COLO668 (cell line): ENCODE data around the gene TMEM69.
"Not testable (repeated sequence)": the region's sequence is repeated elsewhere in the genome, so short reads cannot be mapped to it uniquely, and the experiment has no call there.

ENCODE experiments used
- DNase-seq: peaks from one replicate; lab custom pipeline; 2025; ENCODE audit not compliant: unreplicated experiment; lab: John Stamatoyannopoulos, UW

Gene TMEM69

GRCh38 chr1:45687754-45688740, at the start of gene TMEM69:
TMEM69 (plus strand) TSS chr1:45688181; CDS start chr1:45691069, 2,888 bp downstream.
- peak; percentile 92 for DNase-seq

GRCh38 chr1:45640293-45640692, 47.7 kb upstream of the TMEM69 start:
- DNase-seq, result no peak

GRCh38 chr1:45643321-45643720, 44.7 kb upstream of the TMEM69 start:
- DNase-seq, result no peak

GRCh38 chr1:45643978-45644377, 44.0 kb upstream of the TMEM69 start:
- no peak for DNase-seq

- DNase-seq, result no peak
Measured at GRCh38 chr1:45644661-45645060, 43.3 kb upstream of the TMEM69 start.

- no peak for DNase-seq
Measured at GRCh38 chr1:45647248-45648021, 40.5 kb upstream of the TMEM69 start.

- DNase-seq, result no peak
Measured at GRCh38 chr1:45654540-45655280, 33.3 kb upstream of the TMEM69 start.

GRCh38 chr1:45656573-45657226, 31.3 kb upstream of the TMEM69 start:
- DNase-seq, result no peak

- DNase-seq, result no peak
Measured at GRCh38 chr1:45658171-45658570, 29.8 kb upstream of the TMEM69 start.

GRCh38 chr1:45659222-45659621, 28.8 kb upstream of the TMEM69 start:
- DNase-seq, result no peak

GRCh38 chr1:45660336-45660735, 27.6 kb upstream of the TMEM69 start:
- no peak for DNase-seq

- no peak for DNase-seq
Measured at GRCh38 chr1:45666836-45667235, 21.1 kb upstream of the TMEM69 start.

GRCh38 chr1:45667321-45668111, 20.5 kb upstream of the TMEM69 start:
- no peak for DNase-seq

- DNase-seq, result no peak
Measured at GRCh38 chr1:45668526-45668925, 19.5 kb upstream of the TMEM69 start.

GRCh38 chr1:45669379-45669778, 18.6 kb upstream of the TMEM69 start:
- no peak for DNase-seq

- DNase-seq, result no peak
Measured at GRCh38 chr1:45669859-45670655, 17.9 kb upstream of the TMEM69 start.

- no peak for DNase-seq
Measured at GRCh38 chr1:45673956-45674355, 14.0 kb upstream of the TMEM69 start.

- DNase-seq, result no peak
Measured at GRCh38 chr1:45674478-45674877, 13.5 kb upstream of the TMEM69 start.

GRCh38 chr1:45676553-45676952, 11.4 kb upstream of the TMEM69 start:
- DNase-seq, result not testable (repeated sequence)
